CD4-positive, alpha-beta T cell treated with Interleukin-21 for 1 hour (primary cell): ENCODE data around the gene NXPH4.

Experiments
- DNase-seq: peaks from one replicate; pipeline ENCODE4 v3.0.0-alpha.2; 2020

The NXPH4 gene

GRCh38 chr12:57185403-57185802 is 31.2 kb upstream of the NXPH4 start:
- no peak for DNase-seq

- DNase-seq, result no peak
Observed at GRCh38 chr12:57185906-57186508, 30.6 kb upstream of the NXPH4 start.

GRCh38 chr12:57187222-57188089 is 29.1 kb upstream of the NXPH4 start:
- DNase-seq, result no peak

- DNase-seq, result no peak
Observed at GRCh38 chr12:57188090-57188425, 28.5 kb upstream of the NXPH4 start.

GRCh38 chr12:57190037-57190436 is 26.6 kb upstream of the NXPH4 start:
- DNase-seq, result no peak

- no peak for DNase-seq
Observed at GRCh38 chr12:57190821-57191220, 25.8 kb upstream of the NXPH4 start.

GRCh38 chr12:57191410-57191809 is 25.2 kb upstream of the NXPH4 start:
- no peak for DNase-seq

- DNase-seq, result no peak
Observed at GRCh38 chr12:57192920-57193319, 23.7 kb upstream of the NXPH4 start.

- no peak for DNase-seq
Observed at GRCh38 chr12:57193706-57194245, 22.8 kb upstream of the NXPH4 start.

- DNase-seq, result no peak
Observed at GRCh38 chr12:57194253-57194652, 22.3 kb upstream of the NXPH4 start.

- DNase-seq, result no peak
Observed at GRCh38 chr12:57195186-57195585, 21.4 kb upstream of the NXPH4 start.

- DNase-seq, result no peak
Observed at GRCh38 chr12:57195611-57196371, 20.8 kb upstream of the NXPH4 start.

- DNase-seq, result no peak
Observed at GRCh38 chr12:57196439-57196838, 20.2 kb upstream of the NXPH4 start.

- DNase-seq, result no peak
Observed at GRCh38 chr12:57196956-57197355, 19.6 kb upstream of the NXPH4 start.

- DNase-seq, result no peak
Observed at GRCh38 chr12:57198329-57198728, 18.3 kb upstream of the NXPH4 start.

GRCh38 chr12:57199191-57199590 is 17.4 kb upstream of the NXPH4 start:
- no peak for DNase-seq

- DNase-seq, result no peak
Observed at GRCh38 chr12:57200497-57200896, 16.1 kb upstream of the NXPH4 start.

- no peak for DNase-seq
Observed at GRCh38 chr12:57201219-57201618, 15.4 kb upstream of the NXPH4 start.

- DNase-seq, result no peak
Observed at GRCh38 chr12:57201631-57202030, 15.0 kb upstream of the NXPH4 start.

GRCh38 chr12:57202321-57202720 is 14.3 kb upstream of the NXPH4 start:
- DNase-seq, result no peak

GRCh38 chr12:57203201-57203600 is 13.4 kb upstream of the NXPH4 start:
- no peak for DNase-seq

GRCh38 chr12:57203791-57204190 is 12.8 kb upstream of the NXPH4 start:
- DNase-seq, result no peak

GRCh38 chr12:57204454-57204853 is 12.1 kb upstream of the NXPH4 start:
- DNase-seq, result no peak

- DNase-seq, result no peak
Observed at GRCh38 chr12:57205186-57205585, 11.4 kb upstream of the NXPH4 start.
